H9 (cell line): ENCODE results near the gene PSTK. TPM values are rescaled to one million over a fixed set of nuclear protein-coding genes. Genes with fewer than 3 reads are reported as not detected.

Source experiments
- DNase-seq: peaks from one replicate; pipeline ENCODE4 v3.0.0-alpha.2; 2017
- H2AFZ ChIP-seq: one replicate; pipeline ENCODE4 v1.6.1; 2013; ENCODE audit warnings: mild to moderate bottlenecking, low read length, control low read depth, moderate library complexity
- H2AK5ac ChIP-seq: 2 replicates; pipeline ENCODE4 v1.6.1; 2013; ENCODE audit warnings: low read length, control low read depth, mixed read lengths; ENCODE audit not compliant: insufficient read length
- H2BK120ac ChIP-seq: one replicate; pipeline ENCODE4 v1.6.1; 2013; ENCODE audit warnings: low read depth, mild to moderate bottlenecking, low read length, control low read depth, inconsistent platforms; ENCODE audit not compliant: poor library complexity, severe bottlenecking
- H2BK12ac ChIP-seq: 2 replicates; pipeline ENCODE4 v1.6.1; 2013; ENCODE audit warnings: low read length, control low read depth, mixed read lengths, low read depth; ENCODE audit not compliant: insufficient read length
- H2BK15ac ChIP-seq: 2 replicates; pipeline ENCODE4 v1.6.1; 2013; ENCODE audit warnings: low read depth, low read length, control low read depth
- H2BK20ac ChIP-seq: one replicate; pipeline ENCODE4 v1.6.1; 2013; ENCODE audit warnings: low read depth, mild to moderate bottlenecking, low read length, control low read depth, inconsistent platforms; ENCODE audit not compliant: poor library complexity, severe bottlenecking
- H2BK5ac ChIP-seq: 2 replicates; pipeline ENCODE4 v1.6.1; 2013; ENCODE audit warnings: low read length, control low read depth, mixed read lengths; ENCODE audit not compliant: insufficient read length
- H3K14ac ChIP-seq: 2 replicates; pipeline ENCODE4 v1.6.1; 2013; ENCODE audit warnings: low read length, control low read depth; ENCODE audit not compliant: insufficient read depth
- H3K18ac ChIP-seq: 2 replicates; pipeline ENCODE4 v1.6.1; 2013; ENCODE audit warnings: low read depth, mild to moderate bottlenecking, mixed read lengths, low read length, control low read depth; ENCODE audit not compliant: insufficient read length
- H3K23ac ChIP-seq: 2 replicates; pipeline ENCODE4 v1.6.1; 2013; ENCODE audit warnings: low read length, control low read depth, mixed read lengths, low read depth; ENCODE audit not compliant: insufficient read length
- H3K23me2 ChIP-seq: 2 replicates; pipeline ENCODE4 v1.6.1; 2013; ENCODE audit warnings: low read depth, mild to moderate bottlenecking, mixed read lengths, low read length, control low read depth; ENCODE audit not compliant: insufficient read length, poor library complexity, severe bottlenecking
- H3K27ac ChIP-seq: 2 replicates; pipeline ENCODE4 v1.5.1; 2013; ENCODE audit warnings: low read length, control low read depth, mixed read lengths, low read depth; ENCODE audit not compliant: insufficient read length
- H3K27me3 ChIP-seq: 2 replicates; pipeline ENCODE4 v1.6.1; 2013; ENCODE audit warnings: low read length, control low read depth, inconsistent platforms; ENCODE audit not compliant: insufficient read depth
- H3K4ac ChIP-seq: 2 replicates; pipeline ENCODE4 v1.6.1; 2013; ENCODE audit warnings: low read depth, mild to moderate bottlenecking, control low read depth, inconsistent platforms, low read length, moderate library complexity
- H3K4me1 ChIP-seq: 2 replicates; pipeline ENCODE4 v1.6.1; 2013; ENCODE audit warnings: low read length, control low read depth, inconsistent platforms; ENCODE audit not compliant: insufficient read depth
- H3K4me2 ChIP-seq: 2 replicates; pipeline ENCODE4 v1.6.1; 2013; ENCODE audit warnings: low read length, control low read depth, mixed read lengths; ENCODE audit not compliant: insufficient read length, insufficient read depth
- H3K56ac ChIP-seq: 2 replicates; pipeline ENCODE4 v1.6.1; 2013; ENCODE audit warnings: low read depth, mild to moderate bottlenecking, mixed read lengths, low read length, control low read depth; ENCODE audit not compliant: insufficient read length
- H3K79me1 ChIP-seq: 2 replicates; pipeline ENCODE4 v1.6.1; 2013; ENCODE audit warnings: low read depth, mild to moderate bottlenecking, moderate library complexity, low read length, control low read depth, inconsistent platforms; ENCODE audit not compliant: insufficient read depth, poor library complexity, severe bottlenecking
- H3K79me2 ChIP-seq: 2 replicates; pipeline ENCODE4 v1.6.1; 2013; ENCODE audit warnings: low read length, control low read depth, inconsistent platforms; ENCODE audit not compliant: insufficient read depth
- H3K9ac ChIP-seq: 2 replicates; pipeline ENCODE4 v1.6.1; 2013; ENCODE audit warnings: low read length, control low read depth, mixed read lengths; ENCODE audit not compliant: insufficient read length; ENCODE audit errors: extremely low read depth
- H3K9me3 ChIP-seq: one replicate; pipeline ENCODE4 v1.6.1; 2013; ENCODE audit warnings: low read depth, low read length, inconsistent platforms; ENCODE audit not compliant: control insufficient read depth
- H3T11ph ChIP-seq: one replicate; pipeline ENCODE4 v1.6.1; 2013; ENCODE audit warnings: mild to moderate bottlenecking, low read length, control low read depth, inconsistent platforms
- H4K20me1 ChIP-seq: one replicate; pipeline ENCODE4 v1.6.1; 2013; ENCODE audit not compliant: control insufficient read depth, insufficient read length, insufficient read depth
- H4K5ac ChIP-seq: 2 replicates; pipeline ENCODE4 v1.6.1; 2013; ENCODE audit warnings: low read depth, mild to moderate bottlenecking, mixed read lengths, low read length, control low read depth; ENCODE audit not compliant: insufficient read length
- H4K8ac ChIP-seq: replicated peaks from 2 replicates; pipeline ENCODE4 v1.6.1; 2013; ENCODE audit warnings: low read length, control low read depth, mixed read lengths, low read depth; ENCODE audit not compliant: insufficient read length
- H4K91ac ChIP-seq: 2 replicates; pipeline ENCODE4 v1.6.1; 2013; ENCODE audit warnings: low read depth, mild to moderate bottlenecking, moderate library complexity, mixed read lengths, low read length, control low read depth; ENCODE audit not compliant: insufficient read length
- H3K27ac Mint-ChIP-seq, 3 experiments: 2 replicates in 2 of 3; 3 replicates in 1 of 3; pipeline ENCODE4 v1.8.0; 2020 to 2021; ENCODE audit warnings: mixed read lengths in 3 of 3, mild to moderate bottlenecking in 1 of 3, moderate library complexity in 1 of 3
- H3K27me3 Mint-ChIP-seq: 2 replicates; pipeline ENCODE4 v1.8.0; 2021; ENCODE audit warnings: low read depth, mild to moderate bottlenecking, moderate library complexity, mixed read lengths
- H3K36me3 Mint-ChIP-seq, 3 experiments: 2 replicates in 2 of 3; 3 replicates in 1 of 3; pipeline ENCODE4 v1.8.0; 2020 to 2021; ENCODE audit warnings: low read depth in 3 of 3, mixed read lengths in 3 of 3; ENCODE audit not compliant: insufficient read depth in 1 of 3
- H3K4me1 Mint-ChIP-seq, 2 experiments: 2 replicates each; pipeline ENCODE4 v1.8.0; 2020; ENCODE audit warnings: mixed read lengths in 2 of 2
- H3K4me3 Mint-ChIP-seq, 2 experiments: 2 replicates in 1 of 2; 3 replicates in 1 of 2; pipeline ENCODE4 v1.8.0; 2020 to 2021; ENCODE audit warnings: mild to moderate bottlenecking in 2 of 2, mixed read lengths in 2 of 2, moderate library complexity in 1 of 2
- H3K9me3 Mint-ChIP-seq, 2 experiments: 2 replicates in 1 of 2; 3 replicates in 1 of 2; pipeline ENCODE4 v1.8.0; 2020; ENCODE audit warnings: mild to moderate bottlenecking in 2 of 2, mixed read lengths in 2 of 2, moderate library complexity in 1 of 2
- WGBS: extraction: QIAGEN DNeasy Blood & Tissue Kit; methylation state at CpG from one replicate; pipeline ENCODE4 v1.1.7; 2013; ENCODE audit warnings: missing lambda C conversion rate, low lambda C conversion rate, mixed read lengths; ENCODE audit not compliant: insufficient read length; ENCODE audit errors: extremely low coverage; 5-methylcytosine and 5-hydroxymethylcytosine counted together
- total RNA-seq: library from RNA; stranded (reverse); gene quantifications from 2 replicates; pipeline ENCODE4 v1.2.1, GENCODE V29; 2021
- TF ChIP-seq, protein P1 (sequence below): fragments of 200-600 bp; sonication (generic); conservative IDR thresholded peaks from 3 replicates; pipeline ENCODE4 v1.8.0; 2021; ENCODE audit warnings: antibody characterized with exemption, mild to moderate bottlenecking

PSTK gene
- total RNA-seq, 1 experiment from 2014 or later: 8.0 TPM

DNA sequence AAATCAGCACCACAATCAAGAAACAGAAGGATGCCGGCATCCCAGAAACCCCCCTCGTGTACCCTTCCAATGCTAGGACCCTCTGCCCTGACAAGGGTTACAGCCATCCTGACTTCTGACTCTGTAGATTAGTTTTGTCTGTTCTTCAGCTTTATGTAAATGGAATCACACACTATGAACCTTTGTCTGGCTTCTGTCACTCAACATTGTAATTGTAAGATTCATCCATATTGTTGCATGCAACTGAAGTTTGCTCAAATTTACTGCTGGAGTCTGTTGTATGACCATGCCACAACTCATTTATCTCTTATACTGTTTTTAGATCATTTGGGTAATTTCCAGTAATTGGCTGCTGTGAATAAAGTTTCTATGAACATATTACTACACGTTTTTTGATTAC lies 20.0 kb downstream of the PSTK start:
- H2BK120ac ChIP-seq: no peak overlapping the region
- H4K20me1 ChIP-seq: no peaks in the 10 kb centered on the region
- H3K4ac ChIP-seq: no peak overlapping the region
- no peaks in the 10 kb centered on the region for H3K79me1 ChIP-seq
- no peak overlapping the region for H3K4me2 ChIP-seq
- H3K9me3 Mint-ChIP-seq: no peaks in the 10 kb centered on the region
- H3K9ac ChIP-seq: no peak overlapping the region
- no peak overlapping the region for H4K8ac ChIP-seq
- H3K14ac ChIP-seq: no peak overlapping the region
- no peak overlapping the region for H3K18ac ChIP-seq
- H3T11ph ChIP-seq: no peak overlapping the region
- H3K27me3 ChIP-seq: no peaks in the 10 kb centered on the region; the same call in 1 of the 2 replicates
- WGBS: no CpG with 5 or more reads among the region's 3 CpGs
- H2AFZ ChIP-seq: no peak overlapping the region
- H3K4me1 Mint-ChIP-seq: peaks cover 4 to 11% of the 10 kb centered on the region in 2 experiments
- H2BK15ac ChIP-seq: no peak overlapping the region
- H3K79me2 ChIP-seq: no peaks in the 10 kb centered on the region
- peaks cover 3 to 20% (median 17%) of the 10 kb centered on the region in 3 experiments; a peak in 5 of 7 replicates for H3K36me3 Mint-ChIP-seq
- no peaks in the 10 kb centered on the region for H3K4me1 ChIP-seq
- no peak overlapping the region for H2AK5ac ChIP-seq
- no peak overlapping the region for H4K5ac ChIP-seq
- no peak overlapping the region for H3K23ac ChIP-seq
- no peak overlapping the region for H3K56ac ChIP-seq
- DNase-seq: no peak
- H3K23me2 ChIP-seq: no peaks in the 10 kb centered on the region
- no peak overlapping the region for H2BK12ac ChIP-seq
- H3K9me3 ChIP-seq: no peaks in the 10 kb centered on the region
- no peak overlapping the region for H3K4me3 Mint-ChIP-seq
- H3K27me3 Mint-ChIP-seq: no peaks in the 10 kb centered on the region
- no peak overlapping the region for H3K27ac ChIP-seq
- no peak overlapping the region for H2BK20ac ChIP-seq
- TF ChIP-seq, protein P1, sequence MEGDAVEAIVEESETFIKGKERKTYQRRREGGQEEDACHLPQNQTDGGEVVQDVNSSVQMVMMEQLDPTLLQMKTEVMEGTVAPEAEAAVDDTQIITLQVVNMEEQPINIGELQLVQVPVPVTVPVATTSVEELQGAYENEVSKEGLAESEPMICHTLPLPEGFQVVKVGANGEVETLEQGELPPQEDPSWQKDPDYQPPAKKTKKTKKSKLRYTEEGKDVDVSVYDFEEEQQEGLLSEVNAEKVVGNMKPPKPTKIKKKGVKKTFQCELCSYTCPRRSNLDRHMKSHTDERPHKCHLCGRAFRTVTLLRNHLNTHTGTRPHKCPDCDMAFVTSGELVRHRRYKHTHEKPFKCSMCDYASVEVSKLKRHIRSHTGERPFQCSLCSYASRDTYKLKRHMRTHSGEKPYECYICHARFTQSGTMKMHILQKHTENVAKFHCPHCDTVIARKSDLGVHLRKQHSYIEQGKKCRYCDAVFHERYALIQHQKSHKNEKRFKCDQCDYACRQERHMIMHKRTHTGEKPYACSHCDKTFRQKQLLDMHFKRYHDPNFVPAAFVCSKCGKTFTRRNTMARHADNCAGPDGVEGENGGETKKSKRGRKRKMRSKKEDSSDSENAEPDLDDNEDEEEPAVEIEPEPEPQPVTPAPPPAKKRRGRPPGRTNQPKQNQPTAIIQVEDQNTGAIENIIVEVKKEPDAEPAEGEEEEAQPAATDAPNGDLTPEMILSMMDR: no peak
- H4K91ac ChIP-seq: no peak overlapping the region
- H2BK5ac ChIP-seq: no peak overlapping the region
- no peak overlapping the region for H3K27ac Mint-ChIP-seq
